Stomach smooth muscle (tissue), 2 donors: Measurements from ENCODE around the gene FAM184B.
"Not testable (repeated sequence)": the region's sequence is repeated elsewhere in the genome, so short reads cannot be mapped to it uniquely, and the experiment has no call there.

Source experiments
- H3K27ac ChIP-seq: one replicate; pipeline ENCODE4 v1.7.0; 2013; ENCODE audit warnings: mild to moderate bottlenecking, low read length, inconsistent platforms
- H3K27me3 ChIP-seq, 2 donors: one replicate each; pipeline ENCODE4 v1.7.0; 2013; ENCODE audit warnings: low read length in 2 of 2; ENCODE audit not compliant: insufficient read depth in 2 of 2, control insufficient read depth in 1 of 2
- H3K36me3 ChIP-seq, 2 donors: one replicate each; pipeline ENCODE4 v1.7.0; 2013; ENCODE audit warnings: low read length in 2 of 2; ENCODE audit not compliant: control insufficient read depth in 2 of 2, insufficient read depth in 2 of 2
- H3K4me1 ChIP-seq: one replicate; pipeline ENCODE4 v1.7.0; 2013; ENCODE audit warnings: low read length; ENCODE audit not compliant: control insufficient read depth, insufficient read depth
- H3K4me3 ChIP-seq, 2 donors: one replicate each; pipeline ENCODE4 v1.7.0; 2013; ENCODE audit warnings: low read length in 2 of 2
- H3K9ac ChIP-seq, 2 donors: one replicate each; pipeline ENCODE4 v1.7.0; 2013; ENCODE audit warnings: low read length in 2 of 2, mild to moderate bottlenecking in 1 of 2
- H3K9me3 ChIP-seq, 2 donors: one replicate each; pipeline ENCODE4 v1.7.0; 2013; ENCODE audit warnings: low read length in 2 of 2; ENCODE audit not compliant: control insufficient read depth in 2 of 2
- donor health status: healthy.
- donor health status: Pancreatic carcinoma.

The FAM184B gene

DNA sequence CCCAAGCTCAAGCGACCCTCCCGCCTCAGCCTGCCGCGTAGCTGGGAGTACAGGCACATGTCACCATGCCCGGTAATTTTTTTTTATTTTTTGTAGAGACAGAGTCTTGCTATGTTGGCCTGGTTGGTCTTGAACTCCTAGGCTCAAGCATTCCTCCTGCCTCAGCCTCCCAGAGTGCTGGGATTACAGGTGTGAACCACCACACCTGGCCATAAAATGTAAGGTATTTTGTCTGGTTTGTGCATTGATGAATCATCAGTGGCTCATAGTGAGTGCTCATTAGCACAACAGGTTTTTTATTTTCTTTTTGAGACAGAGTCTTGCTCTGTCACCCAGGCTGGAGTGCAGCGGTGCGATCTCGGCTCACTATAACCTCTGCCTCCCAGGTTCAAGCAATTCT lies 122.2 kb downstream of the FAM184B start:
- H3K9ac ChIP-seq, H3K4me1 ChIP-seq, H3K27ac ChIP-seq, H3K27me3 ChIP-seq, H3K4me3 ChIP-seq, H3K36me3 ChIP-seq, H3K9me3 ChIP-seq: not testable (repeated sequence)

DNA sequence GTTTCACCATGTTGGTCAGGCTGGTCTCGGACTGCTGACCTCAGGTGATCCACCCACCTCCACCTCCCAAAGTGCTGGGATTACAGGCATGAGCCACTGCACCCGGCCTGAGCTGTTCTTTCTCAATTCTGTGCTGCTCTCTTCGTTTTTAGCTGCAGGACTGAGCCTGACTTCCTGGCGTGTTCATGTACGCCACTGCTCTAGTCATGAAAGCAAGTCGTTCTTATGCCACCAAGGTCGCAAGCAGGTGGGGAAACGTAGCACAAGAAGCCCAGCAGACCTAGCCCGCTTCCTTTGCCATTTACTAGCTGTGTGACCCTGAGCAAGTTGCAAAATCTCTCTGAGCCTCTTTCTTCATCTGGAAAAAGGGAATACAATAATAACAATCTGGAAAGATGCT lies 123.6 kb downstream of the FAM184B start:
- Histone ChIP-seq H3K4me1 (no peaks in the 10 kb centered on the region), H3K4me3 (no peak overlapping the region), H3K9me3 (no peaks in the 10 kb centered on the region), H3K9ac (no peak overlapping the region), H3K27ac (no peak overlapping the region), H3K36me3 (no peaks in the 10 kb centered on the region), H3K27me3 (no peaks in the 10 kb centered on the region)

DNA sequence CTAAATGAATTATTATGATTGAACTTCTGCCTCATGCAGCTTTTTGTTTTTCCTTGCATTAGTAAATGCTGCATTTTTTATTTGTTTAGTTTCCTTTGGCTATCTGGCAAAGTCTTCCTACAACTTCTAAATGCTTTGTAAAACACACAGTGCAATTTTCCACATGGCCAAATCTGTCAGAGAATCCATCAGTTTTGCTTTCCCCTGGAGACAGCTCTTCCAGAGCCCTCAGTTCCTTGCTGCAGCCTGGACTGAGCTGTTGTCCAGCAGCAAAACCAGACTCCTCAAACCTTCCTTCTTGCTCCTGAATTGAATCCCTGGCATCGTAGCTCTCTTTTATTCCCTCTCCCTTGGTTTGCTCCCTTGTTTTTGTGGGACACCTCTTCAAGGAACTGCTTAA lies 124.3 kb downstream of the FAM184B start:
- no peak overlapping the region for H3K27ac ChIP-seq
- no peaks in the 10 kb centered on the region for H3K36me3 ChIP-seq
- no peaks in the 10 kb centered on the region for H3K27me3 ChIP-seq
- H3K9me3 ChIP-seq = no peaks in the 10 kb centered on the region
- H3K9ac ChIP-seq = no peak overlapping the region
- H3K4me1 ChIP-seq = no peaks in the 10 kb centered on the region
- H3K4me3 ChIP-seq = no peak overlapping the region

DNA sequence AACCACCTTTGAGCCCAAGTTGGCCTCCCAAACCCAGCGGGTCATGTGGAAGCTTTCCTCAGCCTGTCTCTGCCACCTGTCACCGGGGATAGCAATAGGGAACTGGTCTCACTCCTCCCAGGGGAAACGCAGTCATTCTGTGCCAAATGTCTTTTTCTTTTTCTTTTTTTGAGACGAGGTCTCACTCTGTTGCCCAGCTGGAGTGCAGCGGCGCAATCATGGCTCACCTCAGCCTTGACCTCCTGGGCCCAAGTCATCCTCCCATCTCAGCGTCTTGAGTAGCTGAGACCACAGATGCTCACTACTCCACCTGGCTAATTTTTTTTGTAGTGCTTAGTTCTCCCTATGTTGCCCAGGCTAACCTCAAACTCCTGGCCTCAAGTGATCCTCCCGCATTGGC lies 126.7 kb downstream of the FAM184B start:
- H3K9ac ChIP-seq = no peak overlapping the region
- no peak overlapping the region for H3K4me3 ChIP-seq
- H3K27ac ChIP-seq = no peak overlapping the region
- no peaks in the 10 kb centered on the region for H3K9me3 ChIP-seq
- no peaks in the 10 kb centered on the region for H3K27me3 ChIP-seq
- no peaks in the 10 kb centered on the region for H3K36me3 ChIP-seq
- H3K4me1 ChIP-seq = no peaks in the 10 kb centered on the region

DNA sequence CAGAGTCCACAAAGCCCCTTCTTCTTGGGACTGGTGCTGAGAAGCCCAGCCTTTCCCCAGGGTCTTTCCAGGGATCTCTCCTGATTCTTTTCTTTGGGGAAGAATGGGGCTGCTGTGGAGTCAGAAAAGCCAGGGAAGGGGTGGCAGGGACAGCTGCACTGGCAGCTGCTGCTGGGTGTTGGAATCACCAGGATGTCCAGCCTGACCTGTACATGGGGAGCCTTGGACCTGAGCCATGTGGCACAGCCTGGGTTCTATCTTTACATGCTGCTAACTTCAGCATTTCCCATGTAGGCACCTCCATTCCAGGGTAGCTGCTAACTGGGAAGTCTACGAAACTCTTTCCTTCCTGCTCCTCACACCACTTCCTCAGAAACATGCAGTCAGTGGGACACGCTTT lies 131.0 kb downstream of the FAM184B start:
- no peaks in the 10 kb centered on the region for H3K27me3 ChIP-seq
- no peaks in the 10 kb centered on the region for H3K36me3 ChIP-seq
- H3K4me1 ChIP-seq = no peaks in the 10 kb centered on the region
- no peak overlapping the region for H3K27ac ChIP-seq
- H3K9me3 ChIP-seq = no peaks in the 10 kb centered on the region
- H3K9ac ChIP-seq = no peak overlapping the region
- no peak overlapping the region for H3K4me3 ChIP-seq

DNA sequence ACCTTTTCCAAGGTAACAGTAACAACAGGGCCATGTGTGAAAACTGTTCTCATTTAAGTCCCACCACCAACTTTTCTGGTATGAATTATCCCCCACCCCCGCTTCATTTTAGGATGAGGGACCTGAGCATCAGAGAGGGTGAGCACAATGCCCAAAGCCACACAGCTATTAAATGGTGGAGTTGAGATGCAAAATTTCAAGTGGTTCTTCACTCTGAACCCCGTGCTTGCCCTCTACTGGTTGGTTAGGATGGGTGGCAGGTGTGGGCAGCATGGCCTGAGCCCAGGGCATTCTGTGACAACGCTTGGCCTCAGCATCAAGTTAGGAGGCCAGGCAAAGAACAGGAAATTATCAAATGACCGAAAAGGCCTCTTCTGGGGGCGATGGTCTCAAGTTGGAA lies 133.5 kb downstream of the FAM184B start:
- no peak overlapping the region for H3K27ac ChIP-seq
- H3K9ac ChIP-seq = no peak overlapping the region
- peaks cover 0 to 8% of the 10 kb centered on the region in 2 donors for H3K27me3 ChIP-seq
- H3K4me1 ChIP-seq = no peaks in the 10 kb centered on the region
- no peaks in the 10 kb centered on the region for H3K9me3 ChIP-seq
- no peaks in the 10 kb centered on the region for H3K36me3 ChIP-seq
- H3K4me3 ChIP-seq = no peak overlapping the region

DNA sequence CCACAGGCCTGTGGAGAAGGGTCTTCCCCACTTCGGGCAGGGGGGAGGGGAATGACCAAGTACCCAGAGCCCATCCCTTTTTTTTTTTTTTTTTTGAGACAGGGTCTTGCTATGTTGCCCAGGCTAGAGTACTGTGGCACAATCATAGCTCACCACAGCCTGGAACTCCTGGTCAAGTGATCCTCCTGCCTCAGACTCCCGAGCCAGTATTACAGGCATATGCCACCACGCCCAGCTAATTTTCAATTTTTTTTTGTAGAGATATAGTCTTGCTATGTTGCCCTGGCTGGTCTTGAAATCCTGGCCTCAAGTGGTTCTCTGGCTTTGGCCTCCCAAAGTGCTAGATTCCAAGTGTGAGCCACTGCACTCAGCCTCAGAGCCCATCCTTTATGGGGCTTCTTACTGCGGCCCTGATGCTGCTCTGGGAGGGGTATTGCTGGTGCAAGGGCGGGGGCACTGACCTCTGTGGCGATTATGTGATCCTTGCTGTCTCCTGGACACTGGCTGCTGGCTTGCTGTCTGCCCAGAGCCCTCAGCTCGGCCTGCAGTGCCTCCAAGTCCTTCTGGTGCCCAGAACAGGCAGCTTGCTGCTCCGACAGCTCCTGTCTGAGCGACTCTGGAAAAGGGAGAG lies 134.1 kb downstream of the FAM184B start:
- H3K9ac ChIP-seq = no peak overlapping the region
- no peaks in the 10 kb centered on the region for H3K4me1 ChIP-seq
- no peak overlapping the region for H3K27ac ChIP-seq
- no peaks in the 10 kb centered on the region for H3K36me3 ChIP-seq
- no peak overlapping the region for H3K4me3 ChIP-seq
- H3K9me3 ChIP-seq = no peaks in the 10 kb centered on the region
- H3K27me3 ChIP-seq = peaks cover 0 to 11% of the 10 kb centered on the region in 2 donors

DNA sequence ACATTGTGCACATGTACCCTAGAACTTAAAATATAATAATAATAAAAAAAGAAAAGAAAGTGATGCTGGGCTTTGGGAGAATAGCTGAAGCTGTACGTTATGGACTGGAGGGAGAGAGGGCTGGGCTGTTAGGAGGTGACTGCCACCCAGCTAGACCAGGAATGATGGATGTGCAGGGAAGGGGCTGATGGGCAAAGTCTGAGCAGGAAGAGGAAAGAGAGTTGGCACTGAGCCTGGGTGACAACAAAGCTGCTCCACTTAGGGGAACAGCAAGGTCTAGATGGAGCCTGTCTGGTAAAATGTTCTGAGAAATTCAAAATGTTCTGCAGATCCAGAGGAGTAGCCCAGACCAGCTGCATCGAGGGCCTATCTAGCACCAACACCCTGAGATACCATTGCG lies 134.7 kb downstream of the FAM184B start:
- Histone ChIP-seq H3K9ac (no peak overlapping the region), H3K9me3 (no peaks in the 10 kb centered on the region), H3K4me1 (no peaks in the 10 kb centered on the region), H3K27me3 (peaks cover 0 to 11% of the 10 kb centered on the region in 2 donors), H3K27ac (no peak overlapping the region), H3K4me3 (no peak overlapping the region), H3K36me3 (no peaks in the 10 kb centered on the region)

GRCh38 chr4:17642398-17642783 lies 139.0 kb downstream of the FAM184B start:
- Histone ChIP-seq H3K27me3 (peaks cover 0 to 11% of the 10 kb centered on the region in 2 donors), H3K9ac (no peak overlapping the region), H3K4me1 (no peaks in the 10 kb centered on the region), H3K9me3 (no peaks in the 10 kb centered on the region), H3K27ac (no peak overlapping the region), H3K4me3 (no peak overlapping the region), H3K36me3 (no peaks in the 10 kb centered on the region)

DNA sequence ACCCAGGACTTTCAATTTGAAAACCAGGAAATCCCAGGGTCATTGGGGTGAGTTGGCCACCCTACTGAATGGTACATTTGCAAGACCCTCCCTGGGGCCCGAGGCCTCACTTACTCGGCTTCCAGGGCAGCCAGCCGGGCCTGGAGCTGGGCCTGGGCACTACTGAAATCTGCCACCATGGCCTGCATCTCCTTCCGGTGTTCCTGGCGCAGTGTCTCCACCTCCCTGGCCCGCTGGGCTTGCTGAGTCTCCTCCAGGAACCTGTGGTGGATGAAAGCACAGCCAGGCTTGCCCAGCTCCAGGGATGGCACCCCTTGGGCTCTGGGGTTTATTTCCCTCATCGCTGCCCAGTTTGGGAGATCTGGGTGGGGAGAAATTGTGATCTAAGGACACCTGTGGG lies 142.3 kb downstream of the FAM184B start:
- H3K4me1 ChIP-seq = no peaks in the 10 kb centered on the region
- H3K36me3 ChIP-seq = peaks cover 0 to 9% of the 10 kb centered on the region in 2 donors
- H3K27ac ChIP-seq = no peak overlapping the region
- H3K9ac ChIP-seq = no peak overlapping the region
- peaks cover 0 to 11% of the 10 kb centered on the region in 2 donors for H3K27me3 ChIP-seq
- H3K4me3 ChIP-seq = no peak overlapping the region
- no peaks in the 10 kb centered on the region for H3K9me3 ChIP-seq

GRCh38 chr4:17636696-17637622 lies 144.5 kb downstream of the FAM184B start:
- H3K36me3 ChIP-seq = peaks cover 6 to 13% of the 10 kb centered on the region in 2 donors
- no peaks in the 10 kb centered on the region for H3K4me1 ChIP-seq
- H3K4me3 ChIP-seq = no peak overlapping the region
- H3K9me3 ChIP-seq = no peaks in the 10 kb centered on the region
- no peak overlapping the region for H3K27ac ChIP-seq
- no peaks in the 10 kb centered on the region for H3K27me3 ChIP-seq
- no peak overlapping the region for H3K9ac ChIP-seq
